Activated naive CD4-positive, alpha-beta T cell treated with anti-CD3 and anti-CD28 coated beads for 36 hours (primary cell): ENCODE data around the gene CRYBG1. TPM values are rescaled to one million over a fixed set of nuclear protein-coding genes. Genes with fewer than 3 reads are reported as not detected.
"Not testable (repeated sequence)": the region's sequence is repeated elsewhere in the genome, so short reads cannot be mapped to it uniquely, and the experiment has no call there.

Experiments
- CTCF ChIA-PET: fragments of 350-600 bp; sonication (Branson Sonifier 250); formaldehyde crosslinking; loops from one replicate; lab custom pipeline; 2021; ENCODE audit warnings: antibody characterized with exemption; lab: Charles Lee
- DNase-seq: peaks from one replicate; pipeline ENCODE4 v3.0.0-alpha.2; 2020
- H3K27ac Mint-ChIP-seq: one replicate; pipeline ENCODE4 v1.8.0; 2021; ENCODE audit warnings: mild to moderate bottlenecking, mixed read lengths
- H3K27me3 Mint-ChIP-seq: one replicate; pipeline ENCODE4 v1.8.0; 2021; ENCODE audit warnings: low read depth, mixed read lengths
- H3K36me3 Mint-ChIP-seq: one replicate; pipeline ENCODE4 v1.8.0; 2021; ENCODE audit warnings: low read depth, mixed read lengths
- H3K4me1 Mint-ChIP-seq: one replicate; pipeline ENCODE4 v1.8.0; 2021; ENCODE audit warnings: low read depth, mixed read lengths
- H3K4me3 Mint-ChIP-seq: one replicate; pipeline ENCODE4 v1.8.0; 2021; ENCODE audit warnings: mild to moderate bottlenecking, moderate library complexity, mixed read lengths
- H3K9me3 Mint-ChIP-seq: one replicate; pipeline ENCODE4 v1.8.0; 2021; ENCODE audit warnings: mixed read lengths
- intact Hi-C: fragments of 100-400 bp; cut with micrococcal nuclease; formaldehyde crosslinking; loops from one replicate; pipeline ENCODE4 v1.15.1; 2023
- total RNA-seq, 2 experiments: library from RNA; stranded (reverse); gene quantifications; one replicate each; pipeline ENCODE4 v1.2.3, GENCODE V29; 2021

The CRYBG1 gene
- total RNA-seq, 2 experiments from 2014 or later, result 12.9 to 13.0 TPM

- CTCF ChIA-PET, result interaction anchor here (1.3 to 5.4 kb wide), 12 partner anchors 9 to 68 kb away, joined by 3 to 53 read pairs (median 6); no protein-coding TSS in a partner anchor
- H3K4me3 Mint-ChIP-seq, result peak overlapping the region; percentile 89
- peak overlapping the region; percentile 87 for H3K27ac Mint-ChIP-seq
- H3K36me3 Mint-ChIP-seq, result peaks cover 2% of the 10 kb centered on the region
- peaks cover 54% of the 10 kb centered on the region for H3K4me1 Mint-ChIP-seq
- no peaks in the 10 kb centered on the region for H3K9me3 Mint-ChIP-seq
- H3K27me3 Mint-ChIP-seq, result peaks cover 4% of the 10 kb centered on the region
- DNase-seq, result no peak
- intact Hi-C loops, result loop anchor here (1.0 to 10.0 kb wide), 6 partner anchors 8 to 1442 kb away; partner anchors contain the start of genes CRYBG1 and SEC63
Measured at GRCh38 chr6:106512968-106513574, 152.6 kb downstream of the CRYBG1 start.

- CTCF ChIA-PET, result interaction anchor here (1.3 to 5.4 kb wide), 8 partner anchors 8 to 69 kb away, joined by 3 to 53 read pairs (median 12); no protein-coding TSS in a partner anchor
- Mint-ChIP-seq H3K36me3 (peaks cover 2% of the 10 kb centered on the region), H3K4me1 (peaks cover 62% of the 10 kb centered on the region), H3K27ac (peak overlapping the region; percentile 87), H3K27me3 (peaks cover 4% of the 10 kb centered on the region), H3K9me3 (no peaks in the 10 kb centered on the region), H3K4me3 (peak overlapping the region; percentile 89)
- peak; percentile 24 for DNase-seq
- intact Hi-C loops, result loop anchor here (1.0 to 10.0 kb wide), 7 partner anchors 7 to 1441 kb away; partner anchors contain the start of genes CRYBG1 and SEC63
Measured at GRCh38 chr6:106513808-106514582, 153.5 kb downstream of the CRYBG1 start.

GRCh38 chr6:106514583-106514885 is 154.0 kb downstream of the CRYBG1 start:
- H3K27ac Mint-ChIP-seq, result peak overlapping the region; percentile 87
- intact Hi-C loops, result loop anchor here (2.0 to 10.0 kb wide), 3 partner anchors 38 to 1440 kb away; partner anchors contain the start of gene SEC63
- peaks cover 2% of the 10 kb centered on the region for H3K36me3 Mint-ChIP-seq
- DNase-seq, result no peak
- peaks cover 65% of the 10 kb centered on the region for H3K4me1 Mint-ChIP-seq
- no peaks in the 10 kb centered on the region for H3K9me3 Mint-ChIP-seq
- H3K4me3 Mint-ChIP-seq, result peak overlapping the region; percentile 89
- peaks cover 4% of the 10 kb centered on the region for H3K27me3 Mint-ChIP-seq
- CTCF ChIA-PET, result interaction anchor here (3.0 to 3.3 kb wide), 2 partner anchors 24 to 38 kb away, joined by 13 to 25 read pairs; no protein-coding TSS in a partner anchor

- CTCF ChIA-PET, H3K27me3 Mint-ChIP-seq, H3K27ac Mint-ChIP-seq, H3K9me3 Mint-ChIP-seq, DNase-seq, H3K36me3 Mint-ChIP-seq, H3K4me3 Mint-ChIP-seq: not testable (repeated sequence)
- peaks cover 66% of the 10 kb centered on the region for H3K4me1 Mint-ChIP-seq
- intact Hi-C loops, result loop anchor here (2.0 to 10.0 kb wide), 3 partner anchors 39 to 1439 kb away; partner anchors contain the start of gene SEC63
Measured at GRCh38 chr6:106515582-106515981, 155.1 kb downstream of the CRYBG1 start.

GRCh38 chr6:106516616-106517015 is 156.1 kb downstream of the CRYBG1 start:
- peak overlapping the region; percentile 3 for H3K4me3 Mint-ChIP-seq
- H3K27ac Mint-ChIP-seq, result no peak overlapping the region
- no peak for DNase-seq
- H3K4me1 Mint-ChIP-seq, result peaks cover 65% of the 10 kb centered on the region
- H3K27me3 Mint-ChIP-seq, result no peaks in the 10 kb centered on the region
- no peaks in the 10 kb centered on the region for H3K9me3 Mint-ChIP-seq
- H3K36me3 Mint-ChIP-seq, result peaks cover 3% of the 10 kb centered on the region
- intact Hi-C loops, result loop anchor here (10.0 kb wide), 2 partner anchors 732 to 1438 kb away; partner anchors contain the start of gene SEC63
- CTCF ChIA-PET, result interaction anchor here (0.7 kb wide), 1 partner anchor 20 kb away, joined by 6 read pairs; no protein-coding TSS in a partner anchor

GRCh38 chr6:106517706-106518105 is 157.2 kb downstream of the CRYBG1 start:
- no peaks in the 10 kb centered on the region for H3K9me3 Mint-ChIP-seq
- peaks cover 75% of the 10 kb centered on the region for H3K4me1 Mint-ChIP-seq
- CTCF ChIA-PET, result no interaction called here
- H3K27me3 Mint-ChIP-seq, result no peaks in the 10 kb centered on the region
- peak overlapping the region; percentile 26 for H3K4me3 Mint-ChIP-seq
- DNase-seq, result no peak
- peak overlapping the region; percentile 33 for H3K27ac Mint-ChIP-seq
- intact Hi-C loops, result loop anchor here (10.0 kb wide), 2 partner anchors 733 to 1437 kb away; partner anchors contain the start of gene SEC63
- peaks cover 3% of the 10 kb centered on the region for H3K36me3 Mint-ChIP-seq

- no peaks in the 10 kb centered on the region for H3K9me3 Mint-ChIP-seq
- H3K4me1 Mint-ChIP-seq, result peaks cover 75% of the 10 kb centered on the region
- peaks cover 1% of the 10 kb centered on the region for H3K36me3 Mint-ChIP-seq
- H3K4me3 Mint-ChIP-seq, result peak overlapping the region; percentile 77
- peak overlapping the region; percentile 99 for H3K27ac Mint-ChIP-seq
- H3K27me3 Mint-ChIP-seq, result no peaks in the 10 kb centered on the region
- intact Hi-C loops, result loop anchor here (1.0 to 10.0 kb wide), 4 partner anchors 111 to 1436 kb away; partner anchors contain the start of genes QRSL1, RTN4IP1 and SEC63
- CTCF ChIA-PET, result interaction anchor here (0.6 to 6.6 kb wide), 7 partner anchors 8 to 597 kb away, joined by 3 to 53 read pairs (median 5); no protein-coding TSS in a partner anchor
- DNase-seq, result no peak
Measured at GRCh38 chr6:106518748-106519147, 158.2 kb downstream of the CRYBG1 start.

- peak; percentile 93 for DNase-seq
- Mint-ChIP-seq H3K27ac (peak overlapping the region; percentile 99), H3K4me1 (peaks cover 71% of the 10 kb centered on the region), H3K4me3 (peak overlapping the region; percentile 77), H3K36me3 (peaks cover 1% of the 10 kb centered on the region), H3K9me3 (no peaks in the 10 kb centered on the region), H3K27me3 (no peaks in the 10 kb centered on the region)
- CTCF ChIA-PET, result interaction anchor here (0.6 to 6.6 kb wide), 12 partner anchors 9 to 596 kb away, joined by 3 to 53 read pairs (median 5); no protein-coding TSS in a partner anchor
- intact Hi-C loops, result loop anchor here (1.0 to 10.0 kb wide), 11 partner anchors 110 to 1743 kb away; partner anchors contain the start of genes QRSL1, RTN4IP1, SCML4 and SEC63
Measured at GRCh38 chr6:106519460-106520394, 159.2 kb downstream of the CRYBG1 start.

GRCh38 chr6:106520711-106521401 is 160.3 kb downstream of the CRYBG1 start:
- Mint-ChIP-seq H3K4me3 (peak overlapping the region; percentile 77), H3K4me1 (peaks cover 71% of the 10 kb centered on the region), H3K36me3 (peaks cover 1% of the 10 kb centered on the region), H3K9me3 (no peaks in the 10 kb centered on the region), H3K27ac (peak overlapping the region; percentile 99), H3K27me3 (no peaks in the 10 kb centered on the region)
- CTCF ChIA-PET, result interaction anchor here (1.0 to 6.6 kb wide), 8 partner anchors 9 to 75 kb away, joined by 3 to 53 read pairs (median 6); no protein-coding TSS in a partner anchor
- intact Hi-C loops, result loop anchor here (1.0 to 5.0 kb wide), 12 partner anchors 8 to 1741 kb away; partner anchors contain the start of genes SCML4 and SNX3
- peak; percentile 86 for DNase-seq

GRCh38 chr6:106522562-106523250 is 162.2 kb downstream of the CRYBG1 start:
- peak overlapping the region; percentile 77 for H3K4me3 Mint-ChIP-seq
- DNase-seq, result no peak
- peaks cover 1% of the 10 kb centered on the region for H3K36me3 Mint-ChIP-seq
- CTCF ChIA-PET, result interaction anchor here (0.8 to 6.6 kb wide), 12 partner anchors 8 to 77 kb away, joined by 3 to 53 read pairs (median 4); no protein-coding TSS in a partner anchor
- peaks cover 68% of the 10 kb centered on the region for H3K4me1 Mint-ChIP-seq
- H3K9me3 Mint-ChIP-seq, result no peaks in the 10 kb centered on the region
- peak overlapping the region; percentile 99 for H3K27ac Mint-ChIP-seq
- intact Hi-C loops, result loop anchor here (5.0 kb wide), 3 partner anchors 325 to 1740 kb away; partner anchors contain the start of gene SNX3
- H3K27me3 Mint-ChIP-seq, result no peaks in the 10 kb centered on the region
